Activated CD4-positive, alpha-beta memory T cell treated with anti-CD3 and anti-CD28 coated beads for 36 hours (primary cell): ENCODE results near the gene MYO1H. TPM values are rescaled to one million over a fixed set of nuclear protein-coding genes. Genes with fewer than 3 reads are reported as not detected.
"Not testable (repeated sequence)": the region's sequence is repeated elsewhere in the genome, so short reads cannot be mapped to it uniquely, and the experiment has no call there.

ENCODE experiments used
- CTCF ChIA-PET: fragments of 350-600 bp; sonication (Branson Sonifier 250); formaldehyde crosslinking; loops from one replicate; lab custom pipeline; 2021; ENCODE audit warnings: antibody characterized with exemption, inconsistent platforms; lab: Charles Lee
- POLR2A ChIA-PET: fragments of 350-600 bp; sonication (Branson Sonifier 250); formaldehyde crosslinking; loops from one replicate; lab custom pipeline; 2021; ENCODE audit warnings: antibody characterized with exemption; lab: Charles Lee
- DNase-seq: peaks from one replicate; pipeline ENCODE4 v3.0.0-alpha.2; 2020
- H3K27ac Mint-ChIP-seq: one replicate; pipeline ENCODE4 v1.8.0; 2021; ENCODE audit warnings: mixed read lengths
- H3K27me3 Mint-ChIP-seq: one replicate; pipeline ENCODE4 v1.8.0; 2021; ENCODE audit warnings: mixed read lengths
- H3K36me3 Mint-ChIP-seq: one replicate; pipeline ENCODE4 v1.8.0; 2021; ENCODE audit warnings: mixed read lengths
- H3K4me1 Mint-ChIP-seq: one replicate; pipeline ENCODE4 v1.8.0; 2021; ENCODE audit warnings: low read depth, mixed read lengths
- H3K4me3 Mint-ChIP-seq: one replicate; pipeline ENCODE4 v1.8.0; 2021; ENCODE audit warnings: mild to moderate bottlenecking, mixed read lengths
- H3K9me3 Mint-ChIP-seq: one replicate; pipeline ENCODE4 v1.8.0; 2021; ENCODE audit warnings: mixed read lengths
- intact Hi-C: fragments of 100-400 bp; cut with micrococcal nuclease; formaldehyde crosslinking; loops from one replicate; pipeline ENCODE4 v1.15.1; 2023
- total RNA-seq, 2 experiments: library from RNA; stranded (reverse); gene quantifications; one replicate each; pipeline ENCODE4 v1.2.3, GENCODE V29; 2021

MYO1H gene
- total RNA-seq, 2 experiments from 2014 or later: not detected

DNA sequence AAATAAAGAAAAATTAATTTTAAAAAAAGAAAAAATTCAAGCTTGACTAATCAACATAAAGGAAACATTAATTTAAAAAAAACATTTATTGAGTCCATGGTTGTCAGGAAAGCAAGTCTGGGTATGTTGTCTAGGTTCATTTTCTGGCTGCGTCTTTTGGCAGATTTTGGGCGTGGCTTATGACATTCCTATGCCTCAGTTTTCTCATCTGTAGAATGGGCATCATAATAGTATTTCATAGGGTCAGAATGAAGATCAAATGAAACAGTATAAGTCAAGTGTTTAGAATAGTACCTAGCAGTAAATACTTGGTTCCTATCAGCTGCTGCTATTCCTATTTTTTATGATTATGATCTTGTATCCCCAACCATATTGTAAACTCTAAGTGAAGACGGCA, 40.5 kb downstream of the MYO1H start:
- ChIA-PET CTCF (interaction anchor here (1.2 to 3.8 kb wide), 5 partner anchors 26 to 125 kb away, joined by 3 to 25 read pairs (median 5); no protein-coding TSS in a partner anchor), POLR2A (no interaction called here)
- no peaks in the 10 kb centered on the region for H3K36me3 Mint-ChIP-seq
- peaks cover 29% of the 10 kb centered on the region for H3K27me3 Mint-ChIP-seq
- peaks cover 7% of the 10 kb centered on the region for H3K9me3 Mint-ChIP-seq
- no peak overlapping the region for H3K27ac Mint-ChIP-seq
- no peaks in the 10 kb centered on the region for H3K4me1 Mint-ChIP-seq
- no peak for DNase-seq
- no peak overlapping the region for H3K4me3 Mint-ChIP-seq
- intact Hi-C loops: loop anchor here (5.0 kb wide), 1 partner anchor 41 kb away; the partner anchor contains the start of gene MYO1H

DNA sequence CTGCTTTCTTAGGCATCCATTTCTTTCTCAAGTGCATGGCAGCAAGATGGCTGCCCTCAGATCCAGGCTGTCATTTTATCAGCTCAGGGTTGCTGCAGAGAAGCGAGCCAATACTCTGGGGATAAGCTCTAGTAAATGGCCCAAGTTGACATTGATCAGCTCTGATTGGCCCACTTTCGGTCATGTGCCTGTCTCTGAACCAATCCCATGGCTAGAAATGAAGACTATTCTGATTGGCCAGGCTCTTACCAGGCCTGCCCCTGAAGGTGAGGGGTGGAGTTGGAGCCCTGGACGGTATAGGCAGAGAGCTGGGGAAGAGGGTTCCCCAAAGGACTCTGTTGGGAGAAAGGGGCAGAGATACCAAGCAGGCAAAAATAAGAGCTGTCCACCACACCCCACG, 41.4 kb downstream of the MYO1H start:
- peaks cover 7% of the 10 kb centered on the region for H3K9me3 Mint-ChIP-seq

GRCh38 chr12:109393437-109394345, 46.0 kb downstream of the MYO1H start:
- Mint-ChIP-seq H3K27ac (no peak overlapping the region), H3K36me3 (no peaks in the 10 kb centered on the region), H3K4me3 (no peak overlapping the region), H3K27me3 (peaks cover 19% of the 10 kb centered on the region), H3K4me1 (no peaks in the 10 kb centered on the region), H3K9me3 (no peaks in the 10 kb centered on the region)
- intact Hi-C loops: loop anchor here (2.0 to 5.0 kb wide), 2 partner anchors 129 to 281 kb away; no protein-coding TSS in a partner anchor
- DNase-seq: peak; percentile 45
- POLR2A ChIA-PET: interaction anchor here (0.7 kb wide), 1 partner anchor 206 kb away, joined by 3 read pairs; no protein-coding TSS in a partner anchor
- CTCF ChIA-PET: interaction anchor here (0.6 to 3.4 kb wide), 28 partner anchors 8 to 510 kb away, joined by 3 to 31 read pairs (median 5); partner anchors contain the start of gene MYO1H

More for the DNA sequence above, 41.4 kb downstream of the MYO1H start:
- Mint-ChIP-seq H3K4me1 (no peaks in the 10 kb centered on the region), H3K36me3 (no peaks in the 10 kb centered on the region), H3K27me3 (peaks cover 30% of the 10 kb centered on the region), H3K27ac (no peak overlapping the region), H3K4me3 (no peak overlapping the region)
- CTCF ChIA-PET: interaction anchor here (0.7 to 3.8 kb wide), 8 partner anchors 10 to 1361 kb away, joined by 3 to 25 read pairs (median 4); no protein-coding TSS in a partner anchor
- POLR2A ChIA-PET: no interaction called here
- no peak for DNase-seq
- intact Hi-C loops: loop anchor here (5.0 kb wide), 1 partner anchor 42 kb away; the partner anchor contains the start of gene MYO1H

DNA sequence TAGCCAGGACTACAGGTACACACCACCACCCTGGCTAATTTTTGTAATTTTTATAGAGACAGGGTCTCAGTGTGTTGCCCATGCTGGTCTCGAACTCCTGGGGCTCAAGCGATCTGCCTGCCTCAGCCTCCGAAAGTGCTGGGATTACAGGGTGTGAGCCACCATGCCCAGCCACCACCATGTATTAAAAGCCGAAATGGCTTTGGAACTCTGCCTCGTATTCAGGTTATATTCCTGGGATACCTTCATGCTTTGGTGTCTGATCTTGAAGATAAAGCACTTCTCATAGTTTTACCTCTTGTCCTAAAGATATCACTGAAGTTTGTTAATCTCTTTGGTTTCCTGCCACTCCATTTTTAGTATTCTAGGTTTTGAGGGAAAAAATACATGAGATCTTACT, 47.2 kb downstream of the MYO1H start:
- no peaks in the 10 kb centered on the region for H3K36me3 Mint-ChIP-seq
- H3K4me1 Mint-ChIP-seq: no peaks in the 10 kb centered on the region
- H3K4me3 Mint-ChIP-seq: no peak overlapping the region
- H3K27ac Mint-ChIP-seq: no peak overlapping the region
- POLR2A ChIA-PET: no interaction called here
- DNase-seq: no peak
- CTCF ChIA-PET: interaction anchor here (0.7 to 3.3 kb wide), 14 partner anchors 10 to 452 kb away, joined by 3 to 21 read pairs (median 4); partner anchors contain the start of gene MYO1H
- intact Hi-C loops: loop anchor here (5.0 kb wide), 1 partner anchor 283 kb away; no protein-coding TSS in a partner anchor
- no peaks in the 10 kb centered on the region for H3K9me3 Mint-ChIP-seq
- peaks cover 24% of the 10 kb centered on the region for H3K27me3 Mint-ChIP-seq

- DNase-seq, H3K4me1 Mint-ChIP-seq, intact Hi-C loops, H3K9me3 Mint-ChIP-seq, H3K4me3 Mint-ChIP-seq, H3K27ac Mint-ChIP-seq, H3K36me3 Mint-ChIP-seq, POLR2A ChIA-PET: not testable (repeated sequence)
- peaks cover 14% of the 10 kb centered on the region for H3K27me3 Mint-ChIP-seq
- CTCF ChIA-PET: interaction anchor here (0.6 to 3.9 kb wide), 2 partner anchors 10 to 158 kb away, joined by 3 to 21 read pairs; no protein-coding TSS in a partner anchor
Measured at GRCh38 chr12:109404841-109405240, 57.1 kb downstream of the MYO1H start.

GRCh38 chr12:109406147-109406546, 58.4 kb downstream of the MYO1H start:
- H3K9me3 Mint-ChIP-seq, H3K4me1 Mint-ChIP-seq, H3K27ac Mint-ChIP-seq, H3K4me3 Mint-ChIP-seq, POLR2A ChIA-PET, H3K36me3 Mint-ChIP-seq, DNase-seq, intact Hi-C loops: not testable (repeated sequence)
- CTCF ChIA-PET: interaction anchor here (0.8 to 3.9 kb wide), 2 partner anchors 12 to 21 kb away, joined by 3 to 21 read pairs; no protein-coding TSS in a partner anchor
- peaks cover 10% of the 10 kb centered on the region for H3K27me3 Mint-ChIP-seq

GRCh38 chr12:109418848-109419480, 71.3 kb downstream of the MYO1H start:
- H3K4me1 Mint-ChIP-seq: no peaks in the 10 kb centered on the region
- no peak overlapping the region for H3K4me3 Mint-ChIP-seq
- H3K36me3 Mint-ChIP-seq: no peaks in the 10 kb centered on the region
- no peak overlapping the region for H3K27ac Mint-ChIP-seq
- intact Hi-C loops: no loop called here
- H3K9me3 Mint-ChIP-seq: no peaks in the 10 kb centered on the region
- CTCF ChIA-PET: interaction anchor here (1.1 to 1.5 kb wide), 2 partner anchors 9 to 14 kb away, joined by 3 to 7 read pairs; no protein-coding TSS in a partner anchor
- DNase-seq: no peak
- H3K27me3 Mint-ChIP-seq: peaks cover 21% of the 10 kb centered on the region
- POLR2A ChIA-PET: no interaction called here

GRCh38 chr12:109421355-109422087, 73.8 kb downstream of the MYO1H start:
- intact Hi-C loops: no loop called here
- Mint-ChIP-seq H3K27me3 (peaks cover 22% of the 10 kb centered on the region), H3K9me3 (no peaks in the 10 kb centered on the region), H3K27ac (no peak overlapping the region), H3K36me3 (no peaks in the 10 kb centered on the region), H3K4me3 (no peak overlapping the region), H3K4me1 (no peaks in the 10 kb centered on the region)
- CTCF ChIA-PET: interaction anchor here (1.2 to 2.6 kb wide), 3 partner anchors 11 to 28 kb away, joined by 6 to 10 read pairs (median 10); no protein-coding TSS in a partner anchor
- POLR2A ChIA-PET: interaction anchor here (0.6 kb wide), 1 partner anchor 134 kb away, joined by 5 read pairs; no protein-coding TSS in a partner anchor
- no peak for DNase-seq

DNA sequence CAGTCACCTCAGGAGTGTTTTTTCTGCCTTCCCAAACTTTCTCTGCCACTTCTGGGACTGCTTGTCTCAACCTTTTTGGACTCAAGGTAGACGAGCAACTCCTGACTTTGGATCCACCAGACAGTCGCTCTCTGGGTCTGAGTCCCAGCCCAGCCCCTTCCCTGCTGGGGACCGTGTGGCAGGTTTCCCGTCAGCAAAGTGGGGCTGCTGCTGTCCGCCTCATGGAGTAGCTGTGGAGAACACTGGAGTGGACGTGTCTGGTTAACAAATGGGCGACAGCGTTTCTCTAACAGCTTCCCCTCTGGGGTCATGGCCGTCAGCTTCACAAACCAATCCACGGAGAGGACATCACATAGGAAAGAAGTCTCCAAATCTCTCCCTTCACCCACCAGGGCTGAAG, 74.6 kb downstream of the MYO1H start:
- H3K9me3 Mint-ChIP-seq: no peaks in the 10 kb centered on the region
- H3K27ac Mint-ChIP-seq: no peak overlapping the region
- intact Hi-C loops: no loop called here
- H3K4me1 Mint-ChIP-seq: no peaks in the 10 kb centered on the region
- CTCF ChIA-PET: interaction anchor here (1.5 to 2.6 kb wide), 2 partner anchors 11 to 29 kb away, joined by 6 to 10 read pairs; no protein-coding TSS in a partner anchor
- H3K36me3 Mint-ChIP-seq: no peaks in the 10 kb centered on the region
- no peak overlapping the region for H3K4me3 Mint-ChIP-seq
- DNase-seq: no peak
- H3K27me3 Mint-ChIP-seq: peaks cover 22% of the 10 kb centered on the region
- POLR2A ChIA-PET: interaction anchor here (0.6 kb wide), 1 partner anchor 133 kb away, joined by 5 read pairs; no protein-coding TSS in a partner anchor

DNA sequence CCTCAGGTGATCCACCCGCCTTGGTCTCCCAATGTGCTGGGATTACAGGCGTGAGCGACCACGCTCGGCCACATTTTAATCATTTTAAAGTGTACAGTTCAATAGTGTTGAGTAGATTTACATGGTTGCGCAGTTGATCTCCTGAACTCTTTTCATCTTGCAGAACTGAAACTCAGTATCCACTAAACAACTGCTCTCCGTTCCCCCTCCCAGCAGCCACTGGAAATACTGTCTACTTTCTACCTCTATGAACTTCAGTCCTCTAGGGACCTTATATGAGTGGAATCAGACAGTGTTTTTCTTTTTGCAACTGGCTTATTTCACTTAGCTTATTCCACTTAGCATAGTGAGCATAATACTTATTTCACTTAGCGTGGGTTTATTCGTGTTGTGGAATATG, 75.7 kb downstream of the MYO1H start:
- CTCF ChIA-PET: interaction anchor here (2.6 kb wide), 1 partner anchor 10 kb away, joined by 10 read pairs; no protein-coding TSS in a partner anchor
- H3K4me1 Mint-ChIP-seq: no peaks in the 10 kb centered on the region
- H3K27me3 Mint-ChIP-seq: peaks cover 22% of the 10 kb centered on the region

More for the DNA sequence above, 75.7 kb downstream of the MYO1H start:
- H3K36me3 Mint-ChIP-seq: no peaks in the 10 kb centered on the region
- DNase-seq: no peak
- POLR2A ChIA-PET: no interaction called here
- intact Hi-C loops: no loop called here
- no peaks in the 10 kb centered on the region for H3K9me3 Mint-ChIP-seq
- H3K4me3 Mint-ChIP-seq: no peak overlapping the region
- H3K27ac Mint-ChIP-seq: no peak overlapping the region
